GM12878 (cell line): ENCODE data around the gene RNASE7. TPM values are rescaled to one million over a fixed set of nuclear protein-coding genes. Genes with fewer than 3 reads are reported as not detected.

Source experiments
- ATAC-seq: fragments of 200-7000 bp; cut with Tn5 transposase; 3 replicates; pipeline ENCODE4 v1.9.1; 2020; ENCODE audit warnings: mild to moderate bottlenecking, moderate library complexity
- BruUV-seq: library from RNA; stranded (reverse); fragments of 400-500 nt; replicated peaks from 2 replicates; lab custom pipeline; 2021; lab: Mats Ljungman, UMichigan
- CTCF ChIA-PET: fragments of 300-600 bp; sonication (Branson Sonifier 250); formaldehyde crosslinking; extraction: SDS; loops from one replicate; lab custom pipeline; 2021; ENCODE audit warnings: inconsistent platforms; lab: Yijun Ruan, JAX
- POLR2A ChIA-PET: fragments of 350-600 bp; formaldehyde crosslinking; extraction: SDS; loops from one replicate; lab custom pipeline; 2021; ENCODE audit warnings: inconsistent platforms; lab: Charles Lee
- RAD21 ChIA-PET: fragments of 300-600 bp; sonication (Branson Sonifier 250); formaldehyde crosslinking; loops from one replicate; lab custom pipeline; 2023; ENCODE audit warnings: antibody characterized with exemption; ENCODE audit not compliant: unreplicated experiment; lab: Charles Lee
- SMC1A ChIA-PET: fragments of 300-600 bp; sonication (Branson Sonifier 250); formaldehyde crosslinking; loops from one replicate; lab custom pipeline; 2023; ENCODE audit not compliant: unreplicated experiment, uncharacterized antibody; lab: Charles Lee
- DNase-seq: peaks from one replicate; pipeline ENCODE4 v3.0.0-alpha.2; 2011; ENCODE audit warnings: low read depth, low spot score
- FAIRE-seq: peaks from 3 replicates; lab custom pipeline; 2011; peaks lifted over from hg19 to GRCh38; lab: Jason Lieb, UNC
- H2AFZ ChIP-seq: 2 replicates; pipeline ENCODE4 v1.6.0; 2011; ENCODE audit warnings: low read depth, low read length, control low read depth; ENCODE audit not compliant: control insufficient read depth
- H3K27ac ChIP-seq: 2 replicates; pipeline ENCODE4 v1.5.1; 2011; ENCODE audit warnings: control low read depth; ENCODE audit not compliant: control insufficient read depth, insufficient read depth
- H3K27me3 ChIP-seq, 2 experiments: replicated peaks in 1 of 2; 2 replicates each; pipeline versions ENCODE4 v1.6.0 to v1.6.1; 2011; ENCODE audit warnings: low read length in 1 of 2; ENCODE audit not compliant: control insufficient read depth in 2 of 2, insufficient read depth in 2 of 2
- H3K36me3 ChIP-seq, 2 experiments: 2 replicates each; pipeline ENCODE4 v1.5.1; 2011; ENCODE audit warnings: low read length in 1 of 2; ENCODE audit not compliant: control insufficient read depth in 2 of 2, insufficient read depth in 2 of 2
- H3K4me1 ChIP-seq: 2 replicates; pipeline ENCODE4 v1.6.1; 2011; ENCODE audit warnings: mild to moderate bottlenecking, low read length, moderate library complexity, mixed read lengths; ENCODE audit not compliant: control insufficient read depth, insufficient read depth
- H3K4me2 ChIP-seq: 2 replicates; pipeline ENCODE4 v1.6.0; 2011; ENCODE audit warnings: control low read depth; ENCODE audit not compliant: control insufficient read depth, insufficient read depth
- H3K4me3 ChIP-seq: fragments of 200-600 bp; sonication (generic); 2 replicates; pipeline ENCODE4 v1.5.1; 2016
- H3K79me2 ChIP-seq: 2 replicates; pipeline ENCODE4 v1.6.0; 2011; ENCODE audit warnings: low read length; ENCODE audit not compliant: control insufficient read depth, insufficient read depth
- H3K9ac ChIP-seq: 2 replicates; pipeline ENCODE4 v1.8.0; 2011; ENCODE audit warnings: low read length, control low read depth, mixed read lengths; ENCODE audit not compliant: control insufficient read depth, insufficient read depth
- H3K9me3 ChIP-seq: replicated peaks from 3 replicates; pipeline ENCODE4 v1.5.1; 2011; ENCODE audit warnings: mild to moderate bottlenecking, low read length; ENCODE audit not compliant: control insufficient read depth, insufficient read depth
- H4K20me1 ChIP-seq: 2 replicates; pipeline ENCODE4 v1.6.0; 2011; ENCODE audit not compliant: control insufficient read depth, insufficient read depth
- CEBPZ ChIP-seq: fragments of 150-350 bp; IDR thresholded peaks from 2 replicates; pipeline ENCODE4 v1.6.1; 2016; ENCODE audit warnings: low read depth, low read length
- CREB1 ChIP-seq: IDR thresholded peaks from 2 replicates; pipeline ENCODE4 v1.6.1; 2012; ENCODE audit warnings: low read depth, mild to moderate bottlenecking, inconsistent platforms
- CREM ChIP-seq: IDR thresholded peaks from 2 replicates; pipeline ENCODE4 v1.6.1; 2014; ENCODE audit warnings: antibody characterized with exemption, low read depth
- EGR1 ChIP-seq, 2 experiments: IDR thresholded peaks; 1 replicate in 1 of 2; 2 replicates in 1 of 2; pipeline ENCODE4 v1.6.1; 2011 to 2012; ENCODE audit warnings: low read depth in 2 of 2, low read length in 2 of 2, borderline replicate concordance in 1 of 2, mild to moderate bottlenecking in 1 of 2, moderate library complexity in 1 of 2
- ELK1 ChIP-seq: IDR thresholded peaks from 2 replicates; pipeline ENCODE4 v1.6.1; 2012; ENCODE audit warnings: low read depth, low read length, improper control_type of control experiment
- EP300 ChIP-seq, 2 experiments: fragments of 150-350 bp in 1 of 2; IDR thresholded peaks; 2 replicates each; pipeline ENCODE4 v1.6.1; 2011 to 2012; ENCODE audit warnings: low read depth in 2 of 2, low read length in 2 of 2, borderline replicate concordance in 1 of 2, improper control_type of control experiment in 1 of 2, inconsistent platforms in 1 of 2; ENCODE audit not compliant: control insufficient read depth in 1 of 2
- MEF2B ChIP-seq: fragments of 450-650 bp; IDR thresholded peaks from 2 replicates; pipeline ENCODE4 v1.6.1; 2018; ENCODE audit warnings: mild to moderate bottlenecking, moderate library complexity; ENCODE audit not compliant: partially characterized antibody, poor library complexity, severe bottlenecking
- MTA2 ChIP-seq: fragments of 450-650 bp; IDR thresholded peaks from 2 replicates; pipeline ENCODE4 v1.6.1; 2016; ENCODE audit warnings: low read depth, mild to moderate bottlenecking, moderate library complexity
- NBN ChIP-seq: fragments of 450-650 bp; IDR thresholded peaks from 2 replicates; pipeline ENCODE4 v1.6.1; 2016
- NFYB ChIP-seq: IDR thresholded peaks from 2 replicates; pipeline ENCODE4 v1.6.1; 2011; ENCODE audit warnings: low read depth, mild to moderate bottlenecking, low read length, improper control_type of control experiment, moderate library complexity; ENCODE audit not compliant: insufficient read depth
- NR2F1 ChIP-seq: fragments of 450-650 bp; conservative IDR thresholded peaks from 2 replicates; pipeline ENCODE4 v1.6.1; 2017; ENCODE audit warnings: mild to moderate bottlenecking
- RAD51 ChIP-seq: fragments of 450-650 bp; IDR thresholded peaks from 2 replicates; pipeline ENCODE4 v1.6.1; 2016; ENCODE audit warnings: moderate library complexity, mild to moderate bottlenecking, inconsistent platforms
- ZBTB11 ChIP-seq: fragments of 450-650 bp; formaldehyde crosslinking; IDR thresholded peaks from 2 replicates; pipeline ENCODE4 v1.5.0; 2022; ENCODE audit warnings: mild to moderate bottlenecking, missing genetic modification characterization
- ZNF274 ChIP-seq: IDR thresholded peaks from one replicate; pipeline ENCODE4 v1.8.0; 2011; ENCODE audit not compliant: insufficient read length, insufficient read depth
- WGBS: methylation state at CpG from one replicate; pipeline ENCODE4 v1.1.6; 2016; ENCODE audit warnings: low lambda C conversion rate; ENCODE audit not compliant: insufficient replicate concordance, insufficient coverage; ENCODE audit errors: missing lambda C conversion rate; 5-methylcytosine and 5-hydroxymethylcytosine counted together
- in situ Hi-C: fragments of 300-500 bp; cut with MboI; formaldehyde crosslinking; loops from 9 replicates; pipeline ENCODE4 v1.14.3; 2018; ENCODE audit warnings: mixed read lengths
- intact Hi-C: fragments of 100-400 bp; cut with micrococcal nuclease; formaldehyde crosslinking; loops from one replicate; pipeline ENCODE4 v1.14.2; 2022; ENCODE audit not compliant: unreplicated experiment
- polyA plus RNA-seq, 11 experiments: library from polyadenylated mRNA; depleted of rRNA in 4 of 11; unstranded in 6 of 11; stranded (reverse) in 5 of 11; fragments of >200 nt; fragmentation: Nextera tagmentation in 4 of 11; fragmentation: Illumina TruSeq in 1 of 11; extraction: Ambion mirVana in 4 of 11; extraction: Trizol in 1 of 11; gene quantifications; 1 replicate in 1 of 11; 2 replicates in 10 of 11; pipeline versions ENCODE4 v1.2.1 to v1.2.3, GENCODE V29; 2011 to 2016; ENCODE audit warnings: inconsistent platforms in 2 of 11, missing spikeins in 2 of 11, low read depth in 1 of 11
- total RNA-seq, 4 experiments: library from RNA; depleted of rRNA in 3 of 4; stranded (reverse); fragments of >200 nt in 3 of 4; fragmentation: Illumina TruSeq in 1 of 4; extraction: Trizol in 1 of 4; gene quantifications; 2 replicates each; pipeline versions ENCODE4 v1.2.1 to v1.2.3, GENCODE V29; 2013 to 2021

The RNASE7 gene
- total and polyA plus RNA-seq, 10 of the 15 experiments (the other 5 are each of a cell fraction or from before 2014, with no cell fraction given) = not detected

GRCh38 chr14:21071225-21072030 lies 29.3 kb downstream of the RNASE7 start:
- Histone ChIP-seq H3K36me3 (no peaks in the 10 kb centered on the region), H3K4me3 (peak overlapping the region; percentile 67), H3K27ac (no peak overlapping the region), H3K9ac (no peak overlapping the region; the same call in 1 of the 2 replicates), H3K4me1 (peaks cover 29% of the 10 kb centered on the region), H2AFZ (peak overlapping the region; percentile 18; the same call in 1 of the 2 replicates), H3K4me2 (peak overlapping the region; percentile 67), H3K79me2 (no peaks in the 10 kb centered on the region), H3K27me3 (peaks cover 9 to 20% of the 10 kb centered on the region in 2 experiments), H4K20me1 (no peaks in the 10 kb centered on the region), H3K9me3 (no peaks in the 10 kb centered on the region)
- BruUV-seq = no TSS peak
- WGBS = 2% methylated on average over 27 of the region's 37 CpGs
- ChIA-PET POLR2A (interaction anchor here (0.6 to 2.6 kb wide), 4 partner anchors 33 to 1721 kb away, joined by 3 to 21 read pairs (median 5); no protein-coding TSS in a partner anchor), RAD21 (interaction anchor here (0.6 to 3.0 kb wide), 13 partner anchors 18 to 1202 kb away, joined by 3 to 42 read pairs (median 7); no protein-coding TSS in a partner anchor), CTCF (interaction anchor here (0.7 to 5.6 kb wide), 12 partner anchors 8 to 100 kb away, joined by 3 to 100 read pairs (median 8); partner anchors contain the start of gene TMEM253), SMC1A (interaction anchor here (0.6 to 3.1 kb wide), 8 partner anchors 8 to 427 kb away, joined by 3 to 30 read pairs (median 6); no protein-coding TSS in a partner anchor)
- intact Hi-C loops = loop anchor here (1.0 kb wide), 1 partner anchor 33 kb away; no protein-coding TSS in a partner anchor
- peak; percentile 52 for FAIRE-seq
- ATAC-seq = peak; percentile 82
- in situ Hi-C loops = no loop called here
- DNase-seq = peak; percentile 51
- TF ChIP-seq MTA2 = no peak
- TF ChIP-seq ELK1 = no peak
- peak; percentile 36 for TF ChIP-seq MEF2B
- TF ChIP-seq CREM = no peak
- no peak for TF ChIP-seq ZNF274
- 0 out of 3 replicates have a peak, but pooled peaks of 1 of the 2 experiments have one; percentile 44 for TF ChIP-seq EGR1 (IDR thresholded peaks at IDR 0.05; ENCODE audit: borderline replicate concordance in 1 of 2, low read depth in 2 of 2, low read length in 2 of 2)
- TF ChIP-seq ZBTB11 (CRISPR knock-in tag) = no peak
- TF ChIP-seq EP300 (IDR thresholded peaks at IDR 0.05; ENCODE audit: borderline replicate concordance in 1 of 2, control insufficient read depth in 1 of 2, low read depth in 2 of 2, low read length in 2 of 2) = no peak
- TF ChIP-seq CREB1 = no peak
- peak; percentile 75; the same call in 1 of the 2 replicates for TF ChIP-seq NBN
- 0 out of 2 replicates have a peak, but pooled peaks have one; percentile 26 for TF ChIP-seq NR2F1
- TF ChIP-seq RAD51 = no peak
- no peak for TF ChIP-seq CEBPZ
- no peak for TF ChIP-seq NFYB
